OCI-LY1 (cell line): ENCODE measurements around the gene HEXIM2.
"Not testable (repeated sequence)": the region's sequence is repeated elsewhere in the genome, so short reads cannot be mapped to it uniquely, and the experiment has no call there.

Experiments
- H2AFZ ChIP-seq: fragments of 200-600 bp; sonication (generic), shearing (Covaris generic); 2 replicates; pipeline ENCODE4 v1.6.0; 2014; ENCODE audit warnings: antibody characterized with exemption, mild to moderate bottlenecking, low read length
- H3F3A ChIP-seq: fragments of 200-600 bp; sonication (generic), shearing (Covaris generic); 2 replicates; pipeline ENCODE4 v1.6.0; 2014; ENCODE audit warnings: mild to moderate bottlenecking, antibody characterized with exemption, low read length, moderate library complexity; ENCODE audit not compliant: insufficient read depth
- H3K27ac ChIP-seq: fragments of 200-600 bp; sonication (generic); 2 replicates; pipeline ENCODE4 v1.5.1; 2014; ENCODE audit warnings: low read length, mixed run types, mild to moderate bottlenecking, low read depth; ENCODE audit not compliant: poor library complexity, severe bottlenecking
- H3K27me3 ChIP-seq: fragments of 200-600 bp; sonication (generic); 2 replicates; pipeline ENCODE4 v1.6.0; 2014; ENCODE audit warnings: antibody characterized with exemption, mild to moderate bottlenecking, low read length, moderate library complexity; ENCODE audit not compliant: insufficient read depth
- H3K36me3 ChIP-seq: fragments of 200-600 bp; sonication (generic); 2 replicates; pipeline ENCODE4 v1.6.1; 2014; ENCODE audit warnings: mild to moderate bottlenecking, antibody characterized with exemption, low read length, moderate library complexity, mixed read lengths; ENCODE audit not compliant: insufficient read depth
- H3K4me1 ChIP-seq: fragments of 200-600 bp; sonication (generic); 2 replicates; pipeline ENCODE4 v1.5.1; 2014; ENCODE audit warnings: mild to moderate bottlenecking, low read length, moderate library complexity; ENCODE audit not compliant: insufficient read depth, severe bottlenecking
- H3K4me2 ChIP-seq: fragments of 200-600 bp; sonication (generic), shearing (Covaris generic); 2 replicates; pipeline ENCODE4 v1.6.1; 2014; ENCODE audit warnings: low read length
- H3K4me3 ChIP-seq: fragments of 200-600 bp; sonication (generic); 2 replicates; pipeline ENCODE4 v1.5.1; 2014; ENCODE audit warnings: low read length, low read depth, mild to moderate bottlenecking, mixed read lengths; ENCODE audit not compliant: poor library complexity, severe bottlenecking
- H3K79me2 ChIP-seq: fragments of 200-600 bp; shearing (Covaris generic); 2 replicates; pipeline ENCODE4 v1.6.1; 2016; ENCODE audit warnings: mixed run types, low read length, mixed read lengths; ENCODE audit not compliant: insufficient read depth
- H3K9ac ChIP-seq: fragments of 200-600 bp; sonication (generic), shearing (Covaris generic); 2 replicates; pipeline ENCODE4 v1.6.1; 2014; ENCODE audit warnings: mild to moderate bottlenecking, low read length, mixed read lengths
- H3K9me2 ChIP-seq: fragments of 200-600 bp; sonication (generic), shearing (Covaris generic); 2 replicates; pipeline ENCODE4 v1.6.1; 2014; ENCODE audit warnings: low read depth, mild to moderate bottlenecking, low read length, mixed read lengths
- H3K9me3 ChIP-seq: fragments of 200-600 bp; shearing (Covaris generic); 2 replicates; pipeline ENCODE4 v1.6.1; 2014; ENCODE audit warnings: low read length, mixed read lengths
- H4K20me1 ChIP-seq: fragments of 200-600 bp; sonication (generic), shearing (Covaris generic); 2 replicates; pipeline ENCODE4 v1.6.0; 2016; ENCODE audit warnings: mild to moderate bottlenecking, low read length; ENCODE audit not compliant: insufficient read depth
- EZH2 ChIP-seq: fragments of 200-600 bp; sonication (generic), shearing (Covaris generic); IDR thresholded peaks from 2 replicates; pipeline ENCODE4 v1.8.0; 2017; ENCODE audit warnings: borderline replicate concordance, mixed run types, mild to moderate bottlenecking, antibody characterized with exemption, low read length, moderate library complexity, mixed read lengths
- TF ChIP-seq, protein P1 (sequence below): fragments of 200-600 bp; sonication (generic), shearing (Covaris generic); IDR thresholded peaks from 2 replicates; pipeline ENCODE4 v1.5.1; 2017; ENCODE audit warnings: mild to moderate bottlenecking, antibody characterized with exemption, low read length, moderate library complexity, mixed read lengths

Gene HEXIM2

GRCh38 chr17:45121055-45121454 lies 40.6 kb upstream of the HEXIM2 start:
- Histone ChIP-seq H2AFZ (no peak overlapping the region), H3K27me3 (0 out of 2 replicates have a peak, but pooled peaks cover 8% of the 10 kb centered on the region), H3F3A (no peaks in the 10 kb centered on the region), H3K4me3 (no peak overlapping the region), H3K79me2 (no peaks in the 10 kb centered on the region), H3K4me1 (no peaks in the 10 kb centered on the region), H3K9me2 (no peaks in the 10 kb centered on the region), H3K9me3 (no peaks in the 10 kb centered on the region), H4K20me1 (no peaks in the 10 kb centered on the region), H3K36me3 (no peaks in the 10 kb centered on the region), H3K27ac (no peak overlapping the region), H3K4me2 (no peak overlapping the region), H3K9ac (no peak overlapping the region)
- TF ChIP-seq, protein P1, sequence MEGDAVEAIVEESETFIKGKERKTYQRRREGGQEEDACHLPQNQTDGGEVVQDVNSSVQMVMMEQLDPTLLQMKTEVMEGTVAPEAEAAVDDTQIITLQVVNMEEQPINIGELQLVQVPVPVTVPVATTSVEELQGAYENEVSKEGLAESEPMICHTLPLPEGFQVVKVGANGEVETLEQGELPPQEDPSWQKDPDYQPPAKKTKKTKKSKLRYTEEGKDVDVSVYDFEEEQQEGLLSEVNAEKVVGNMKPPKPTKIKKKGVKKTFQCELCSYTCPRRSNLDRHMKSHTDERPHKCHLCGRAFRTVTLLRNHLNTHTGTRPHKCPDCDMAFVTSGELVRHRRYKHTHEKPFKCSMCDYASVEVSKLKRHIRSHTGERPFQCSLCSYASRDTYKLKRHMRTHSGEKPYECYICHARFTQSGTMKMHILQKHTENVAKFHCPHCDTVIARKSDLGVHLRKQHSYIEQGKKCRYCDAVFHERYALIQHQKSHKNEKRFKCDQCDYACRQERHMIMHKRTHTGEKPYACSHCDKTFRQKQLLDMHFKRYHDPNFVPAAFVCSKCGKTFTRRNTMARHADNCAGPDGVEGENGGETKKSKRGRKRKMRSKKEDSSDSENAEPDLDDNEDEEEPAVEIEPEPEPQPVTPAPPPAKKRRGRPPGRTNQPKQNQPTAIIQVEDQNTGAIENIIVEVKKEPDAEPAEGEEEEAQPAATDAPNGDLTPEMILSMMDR = no peak
- no peak for TF ChIP-seq EZH2

DNA sequence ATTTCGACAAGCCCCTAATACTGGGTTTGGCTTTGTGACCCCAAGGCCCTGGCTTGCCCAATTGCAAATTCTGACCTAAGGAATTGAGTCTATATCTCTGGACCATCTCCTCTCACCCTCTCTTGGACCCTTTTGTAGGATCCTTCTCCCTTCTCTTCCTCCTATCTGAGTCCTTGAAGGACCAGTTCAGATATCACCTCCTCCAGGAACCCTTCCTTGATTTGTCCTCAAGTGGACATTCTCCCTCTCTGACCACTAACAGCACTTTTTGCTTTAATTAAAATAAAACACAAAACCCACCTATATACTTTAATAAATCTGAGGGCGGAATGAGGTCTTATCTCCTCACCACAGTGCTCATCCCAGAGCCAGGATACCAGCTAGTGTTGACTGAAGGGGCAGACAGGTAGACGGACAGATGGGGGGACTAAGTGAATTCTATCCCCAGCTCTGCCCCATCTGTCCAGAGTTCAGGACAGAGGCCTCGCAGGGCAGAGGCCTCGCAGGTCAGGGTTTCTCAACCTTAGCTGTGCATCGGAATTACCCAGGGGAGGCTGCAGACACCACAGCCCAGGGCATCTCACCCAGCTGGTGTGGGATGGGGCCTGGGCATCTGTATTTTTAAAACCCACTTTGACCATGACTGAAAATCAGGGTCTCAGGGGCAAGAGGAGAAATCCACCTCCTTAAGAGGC lies 38.5 kb upstream of the HEXIM2 start:
- TF ChIP-seq, protein P1 = no peak
- no peak for TF ChIP-seq EZH2
- no peaks in the 10 kb centered on the region for H3F3A ChIP-seq
- no peaks in the 10 kb centered on the region for H4K20me1 ChIP-seq
- no peaks in the 10 kb centered on the region for H3K4me1 ChIP-seq
- no peaks in the 10 kb centered on the region for H3K79me2 ChIP-seq
- no peaks in the 10 kb centered on the region for H3K36me3 ChIP-seq
- H3K4me3 ChIP-seq = no peak overlapping the region
- H2AFZ ChIP-seq = no peak overlapping the region
- H3K27me3 ChIP-seq = no peaks in the 10 kb centered on the region
- H3K9ac ChIP-seq = no peak overlapping the region
- H3K9me2 ChIP-seq = no peaks in the 10 kb centered on the region
- H3K9me3 ChIP-seq = no peaks in the 10 kb centered on the region
- H3K27ac ChIP-seq = no peak overlapping the region
- H3K4me2 ChIP-seq = no peak overlapping the region

- H3K27me3 ChIP-seq = no peaks in the 10 kb centered on the region
- TF ChIP-seq, protein P1 = no peak
- TF ChIP-seq EZH2 = no peak
- H2AFZ ChIP-seq = no peak overlapping the region
- no peaks in the 10 kb centered on the region for H3K4me1 ChIP-seq
- H4K20me1 ChIP-seq = no peaks in the 10 kb centered on the region
- no peak overlapping the region for H3K9ac ChIP-seq
- no peak overlapping the region for H3K4me3 ChIP-seq
- no peak overlapping the region for H3K4me2 ChIP-seq
- no peaks in the 10 kb centered on the region for H3K9me3 ChIP-seq
- H3K9me2 ChIP-seq = no peaks in the 10 kb centered on the region
- H3K27ac ChIP-seq = no peak overlapping the region
- no peaks in the 10 kb centered on the region for H3K36me3 ChIP-seq
- no peaks in the 10 kb centered on the region for H3F3A ChIP-seq
- H3K79me2 ChIP-seq = no peaks in the 10 kb centered on the region
Observed at GRCh38 chr17:45123930-45124796, 37.5 kb upstream of the HEXIM2 start.

GRCh38 chr17:45124797-45125122 lies 36.9 kb upstream of the HEXIM2 start:
- not testable (repeated sequence) for H3K36me3 ChIP-seq, H3K9me2 ChIP-seq, H3K9ac ChIP-seq, H3K4me1 ChIP-seq, H3K4me2 ChIP-seq, H4K20me1 ChIP-seq, H3K27me3 ChIP-seq, H3K27ac ChIP-seq, H3F3A ChIP-seq, H3K79me2 ChIP-seq, H3K4me3 ChIP-seq, H3K9me3 ChIP-seq, H2AFZ ChIP-seq
